GM18520 (cell line): ENCODE measurements around the gene USP24.

ENCODE experiments used
- ATAC-seq: cut with Tn5 transposase; IDR thresholded peaks from one replicate; pipeline ENCODE4 v1.9.1; 2021; ENCODE audit not compliant: unreplicated experiment

The USP24 gene

DNA sequence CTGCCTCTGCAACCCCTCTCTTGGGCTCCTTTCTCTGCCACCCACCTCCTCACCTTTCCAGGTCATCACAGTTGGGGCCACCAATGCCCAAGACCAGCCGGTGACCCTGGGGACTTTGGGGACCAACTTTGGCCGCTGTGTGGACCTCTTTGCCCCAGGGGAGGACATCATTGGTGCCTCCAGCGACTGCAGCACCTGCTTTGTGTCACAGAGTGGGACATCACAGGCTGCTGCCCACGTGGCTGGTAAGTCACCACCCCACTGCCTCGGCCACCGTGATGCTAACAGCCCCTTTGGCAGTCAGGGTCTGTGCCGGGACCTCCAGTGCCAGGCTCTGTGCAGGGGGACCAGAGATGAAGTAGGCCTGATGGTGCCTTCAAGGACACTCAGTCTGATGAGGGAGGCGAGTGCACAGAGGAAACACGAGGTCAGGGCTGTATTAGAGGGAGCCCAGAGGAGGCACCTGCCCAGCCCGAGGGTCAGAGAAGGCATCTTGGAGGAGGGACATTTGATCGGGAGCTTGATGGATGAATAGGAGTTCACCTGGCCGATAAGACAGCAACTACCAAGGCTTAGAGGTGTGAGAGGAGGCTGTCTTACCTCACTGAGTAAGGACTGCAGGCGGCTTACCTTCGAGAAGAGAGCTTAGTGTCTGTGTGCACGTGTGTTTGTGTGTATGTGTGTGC lies 157.8 kb downstream of the USP24 start:
- no peak for ATAC-seq

DNA sequence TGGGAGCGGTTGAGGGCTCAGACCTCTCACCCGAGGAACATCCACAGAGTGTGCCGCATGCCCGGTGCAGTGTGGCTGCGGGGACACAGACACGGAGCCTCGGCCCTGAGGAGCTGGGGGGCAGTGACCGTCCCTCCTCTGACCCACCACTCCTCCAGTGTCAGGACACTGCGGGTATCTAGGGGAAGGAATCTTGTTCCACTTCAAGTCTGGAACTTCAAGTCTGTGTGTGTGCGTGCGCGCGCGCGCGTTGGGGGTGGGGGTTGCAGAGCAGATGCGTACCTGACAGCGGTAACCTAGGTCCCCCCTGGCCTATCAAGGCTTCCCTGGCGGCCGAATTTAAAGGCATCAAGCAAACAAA lies 158.6 kb downstream of the USP24 start:
- no peak for ATAC-seq

DNA sequence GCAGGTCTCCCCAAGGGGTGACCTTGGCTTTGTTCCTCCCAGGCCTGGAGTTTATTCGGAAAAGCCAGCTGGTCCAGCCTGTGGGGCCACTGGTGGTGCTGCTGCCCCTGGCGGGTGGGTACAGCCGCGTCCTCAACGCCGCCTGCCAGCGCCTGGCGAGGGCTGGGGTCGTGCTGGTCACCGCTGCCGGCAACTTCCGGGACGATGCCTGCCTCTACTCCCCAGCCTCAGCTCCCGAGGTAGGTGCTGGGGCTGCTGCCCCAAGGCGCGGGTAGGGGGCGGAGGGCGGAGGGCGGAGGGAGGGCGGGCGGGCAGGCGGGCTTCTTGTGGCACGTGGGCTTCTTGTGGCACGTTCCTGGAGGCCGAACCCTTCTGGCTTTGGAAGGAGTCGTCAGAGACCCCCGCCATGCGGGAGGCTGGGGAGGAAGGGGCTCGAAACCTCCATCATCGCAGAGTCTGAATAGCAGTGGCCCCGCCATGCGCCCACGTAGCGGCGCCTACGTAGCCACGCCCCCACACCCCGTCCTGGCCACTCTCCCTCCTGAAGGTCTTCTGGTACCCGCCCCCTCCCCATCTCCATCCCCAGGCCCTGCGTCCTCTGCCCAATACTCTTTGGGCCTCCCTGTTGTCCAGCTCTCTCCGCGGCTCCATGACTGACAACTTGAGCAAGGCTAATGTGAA lies 159.1 kb downstream of the USP24 start:
- no peak for ATAC-seq

- ATAC-seq: no peak
Measured at GRCh38 chr1:55055084-55055882, 159.9 kb downstream of the USP24 start.

DNA sequence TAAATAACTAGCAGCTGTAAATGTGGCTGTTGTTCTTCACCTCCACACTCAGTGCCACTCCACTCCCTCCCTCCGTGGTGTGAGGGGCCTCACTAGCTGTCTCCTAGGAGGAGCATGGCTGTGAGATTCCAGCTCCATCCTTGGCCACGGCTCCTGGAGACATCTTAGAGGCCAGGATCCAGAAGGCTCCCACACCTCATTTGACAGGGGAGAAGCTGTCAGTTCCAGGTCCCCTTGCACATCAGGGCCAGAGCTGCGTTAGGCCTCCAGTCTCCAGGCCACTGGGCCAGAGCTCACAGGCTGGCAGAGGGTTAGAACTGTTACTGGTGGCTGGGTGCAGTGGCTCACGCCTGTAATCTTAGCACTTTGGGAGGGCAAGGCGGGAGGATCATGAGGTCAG lies 160.8 kb downstream of the USP24 start:
- ATAC-seq: no peak

GRCh38 chr1:55053265-55053954 lies 161.8 kb downstream of the USP24 start:
- no peak for ATAC-seq

- ATAC-seq: no peak
Measured at GRCh38 chr1:55052221-55053142, 162.7 kb downstream of the USP24 start.

GRCh38 chr1:55051621-55052020 lies 163.5 kb downstream of the USP24 start:
- no peak for ATAC-seq

DNA sequence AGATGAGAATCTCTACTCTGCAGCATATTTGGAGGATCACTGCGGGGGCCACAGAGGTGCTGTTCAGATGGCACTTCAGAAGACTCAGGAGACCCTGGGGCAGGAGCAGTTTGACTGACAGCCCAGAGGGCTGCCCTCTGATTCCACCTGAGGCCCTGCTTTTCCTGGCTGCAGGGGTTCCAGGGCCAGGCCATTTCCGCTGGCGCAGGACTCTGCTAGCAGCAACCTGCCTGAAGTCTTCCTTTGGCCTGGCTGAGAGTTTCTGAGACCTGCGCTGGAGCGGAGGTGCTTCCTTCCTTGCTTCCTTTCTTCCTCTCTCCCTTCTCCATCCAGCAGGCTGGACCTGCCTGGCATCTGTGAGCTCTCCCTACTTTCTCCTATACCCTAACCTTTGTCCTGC lies 164.0 kb downstream of the USP24 start:
- no peak for ATAC-seq

DNA sequence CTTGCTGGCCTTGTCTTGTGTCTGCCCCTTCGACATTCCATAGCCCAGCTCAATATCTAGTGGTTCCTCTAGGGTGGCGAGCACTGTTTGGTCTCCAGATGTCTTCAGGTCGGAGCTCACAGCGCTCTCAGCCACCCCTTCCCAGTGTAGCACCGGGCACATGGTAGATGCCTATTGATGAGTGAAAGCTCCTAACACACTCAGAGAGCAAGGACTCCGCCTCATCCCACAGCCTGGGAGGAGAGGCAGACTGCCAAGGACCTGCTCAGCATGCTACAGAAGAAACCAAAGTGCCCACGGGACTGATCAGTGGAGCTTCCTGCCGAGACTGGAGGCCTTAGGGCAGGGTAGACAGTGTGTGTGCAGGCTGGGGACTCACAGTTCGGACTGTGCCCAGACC lies 164.9 kb downstream of the USP24 start:
- no peak for ATAC-seq

DNA sequence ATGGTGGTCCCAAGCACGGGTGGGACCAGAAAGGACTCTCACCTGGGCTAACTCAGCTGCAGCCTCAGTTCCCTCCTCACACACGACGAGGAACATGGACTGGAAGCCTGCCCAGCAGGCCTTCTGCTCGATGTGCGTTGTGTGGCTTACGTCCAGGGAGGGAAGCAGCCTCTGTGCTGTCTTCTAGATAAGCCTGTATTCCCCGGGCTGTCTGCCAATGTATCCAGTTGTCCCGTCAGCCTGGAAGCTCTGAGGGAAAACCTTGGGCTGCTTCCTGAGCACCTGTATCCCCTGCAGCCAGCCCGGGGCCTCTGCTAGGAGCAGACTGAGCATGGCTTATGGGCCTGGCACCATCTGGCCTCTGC lies 165.3 kb downstream of the USP24 start:
- ATAC-seq: no peak

DNA sequence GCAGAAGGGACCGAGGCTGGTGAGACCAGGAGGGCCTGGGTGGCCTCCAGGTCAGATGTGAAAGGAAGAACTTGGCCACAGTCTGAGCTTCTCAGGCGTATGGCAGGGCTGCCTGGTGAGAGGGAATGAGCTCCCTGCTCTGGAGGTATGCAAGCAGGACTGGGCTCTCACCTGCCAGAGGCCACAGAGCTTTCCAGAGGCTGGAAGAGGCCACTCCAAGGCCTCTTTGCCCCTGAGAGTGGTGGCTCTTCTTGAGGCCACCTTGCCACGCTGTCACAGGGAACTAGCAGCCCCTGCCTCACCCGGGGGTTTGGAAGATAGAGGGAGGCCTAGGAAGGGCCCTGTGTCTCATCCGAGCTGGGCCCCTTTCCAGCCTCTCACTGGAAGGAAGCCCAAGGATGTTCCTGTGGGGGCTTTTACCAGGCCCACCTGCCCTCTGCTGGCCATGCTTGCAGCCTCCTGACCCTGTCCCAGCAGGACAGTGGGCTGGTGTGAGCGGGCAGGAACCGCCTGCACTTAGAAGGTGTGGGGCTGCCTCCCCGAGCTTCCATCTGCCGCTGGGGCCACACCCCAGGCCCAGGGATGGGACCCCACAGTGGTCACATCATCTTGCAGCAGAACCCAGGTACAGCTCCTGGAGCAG lies 165.8 kb downstream of the USP24 start:
- no peak for ATAC-seq

GRCh38 chr1:55048453-55049270 lies 166.5 kb downstream of the USP24 start:
- ATAC-seq: no peak

DNA sequence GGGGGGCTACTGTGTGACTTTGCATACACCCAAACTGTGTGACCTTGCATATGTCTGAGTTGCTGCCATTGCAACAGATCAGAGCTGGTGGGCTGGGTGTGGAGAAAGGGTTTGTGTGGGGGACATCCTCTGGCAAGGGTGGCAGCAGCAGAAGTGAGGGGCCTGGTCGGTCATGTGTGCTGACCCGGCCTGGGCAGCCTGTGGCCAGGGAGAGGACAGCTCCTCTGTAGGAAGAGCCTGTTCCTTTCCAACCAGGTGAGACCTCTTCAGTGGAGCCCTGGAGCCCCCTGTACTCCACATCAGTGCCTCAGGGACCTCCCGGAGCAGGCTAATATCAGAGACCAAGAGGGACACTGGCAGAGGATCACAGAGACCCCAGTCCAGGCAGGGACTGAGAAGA lies 167.6 kb downstream of the USP24 start:
- ATAC-seq: no peak

GRCh38 chr1:55046871-55047270 lies 168.3 kb downstream of the USP24 start:
- no peak for ATAC-seq

DNA sequence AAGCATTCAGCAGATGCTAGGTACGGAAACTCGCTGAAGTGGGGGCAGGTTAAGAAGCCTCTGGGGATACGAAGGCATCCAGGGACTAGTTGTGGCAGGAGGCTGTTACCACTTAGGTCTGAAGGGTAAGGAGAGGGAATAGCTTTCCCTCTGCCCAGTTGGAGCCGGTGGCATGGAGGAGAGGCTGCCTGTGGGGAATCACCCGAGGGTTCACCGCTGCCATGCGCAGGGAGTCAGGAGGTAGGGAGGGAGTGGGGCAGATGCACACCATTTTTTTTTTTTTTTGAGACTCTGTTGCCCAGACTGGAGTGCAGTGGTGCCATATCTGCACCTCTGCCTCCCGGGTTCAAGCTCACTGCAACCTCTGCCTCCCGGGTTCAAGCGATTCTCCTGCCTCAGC lies 169.7 kb downstream of the USP24 start:
- ATAC-seq: no peak

- ATAC-seq: no peak
Measured at GRCh38 chr1:55044617-55045397, 170.4 kb downstream of the USP24 start.

DNA sequence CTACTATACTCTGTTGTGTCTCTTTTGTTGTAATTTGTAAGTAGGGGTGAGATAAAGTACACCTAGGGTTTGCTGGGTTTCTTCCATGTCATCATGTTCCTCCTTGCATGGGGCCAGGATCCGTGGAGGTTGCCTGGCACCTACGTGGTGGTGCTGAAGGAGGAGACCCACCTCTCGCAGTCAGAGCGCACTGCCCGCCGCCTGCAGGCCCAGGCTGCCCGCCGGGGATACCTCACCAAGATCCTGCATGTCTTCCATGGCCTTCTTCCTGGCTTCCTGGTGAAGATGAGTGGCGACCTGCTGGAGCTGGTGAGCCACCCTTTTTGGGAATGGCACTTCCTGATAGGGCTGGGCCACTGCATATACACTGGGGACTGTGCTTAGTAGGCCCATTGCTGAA lies 171.4 kb downstream of the USP24 start:
- ATAC-seq: no peak
